Ectodermal cell (in vitro differentiated cells): Measurements from ENCODE around the gene VIPR2.

Source experiments
- H3K27ac ChIP-seq: 2 replicates; pipeline ENCODE4 v1.7.0; 2013; ENCODE audit warnings: mild to moderate bottlenecking, low read depth, low read length; ENCODE audit not compliant: insufficient read depth, poor library complexity, severe bottlenecking
- H3K27me3 ChIP-seq: 2 replicates; pipeline ENCODE4 v1.7.0; 2013; ENCODE audit warnings: mild to moderate bottlenecking, low read length; ENCODE audit not compliant: insufficient read depth, control insufficient read depth, poor library complexity, severe bottlenecking
- H3K36me3 ChIP-seq: one replicate; pipeline ENCODE4 v1.7.0; 2013; ENCODE audit warnings: low read length; ENCODE audit not compliant: control insufficient read depth, insufficient read depth
- H3K4me1 ChIP-seq: one replicate; pipeline ENCODE4 v1.7.0; 2013; ENCODE audit warnings: low read length; ENCODE audit not compliant: control insufficient read depth, insufficient read depth
- H3K4me3 ChIP-seq: 2 replicates; pipeline ENCODE4 v1.7.0; 2013; ENCODE audit warnings: low read depth, low read length, control low read depth; ENCODE audit not compliant: insufficient read depth
- H3K9me3 ChIP-seq: 2 replicates; pipeline ENCODE4 v1.7.0; 2013; ENCODE audit warnings: mild to moderate bottlenecking, low read length, moderate library complexity; ENCODE audit not compliant: control insufficient read depth
- WGBS, 2 experiments: methylation state at CpG; one replicate each; pipeline ENCODE4 v1.1.7; 2013; ENCODE audit warnings: missing lambda C conversion rate in 2 of 2; 5-methylcytosine and 5-hydroxymethylcytosine counted together

The VIPR2 gene

DNA sequence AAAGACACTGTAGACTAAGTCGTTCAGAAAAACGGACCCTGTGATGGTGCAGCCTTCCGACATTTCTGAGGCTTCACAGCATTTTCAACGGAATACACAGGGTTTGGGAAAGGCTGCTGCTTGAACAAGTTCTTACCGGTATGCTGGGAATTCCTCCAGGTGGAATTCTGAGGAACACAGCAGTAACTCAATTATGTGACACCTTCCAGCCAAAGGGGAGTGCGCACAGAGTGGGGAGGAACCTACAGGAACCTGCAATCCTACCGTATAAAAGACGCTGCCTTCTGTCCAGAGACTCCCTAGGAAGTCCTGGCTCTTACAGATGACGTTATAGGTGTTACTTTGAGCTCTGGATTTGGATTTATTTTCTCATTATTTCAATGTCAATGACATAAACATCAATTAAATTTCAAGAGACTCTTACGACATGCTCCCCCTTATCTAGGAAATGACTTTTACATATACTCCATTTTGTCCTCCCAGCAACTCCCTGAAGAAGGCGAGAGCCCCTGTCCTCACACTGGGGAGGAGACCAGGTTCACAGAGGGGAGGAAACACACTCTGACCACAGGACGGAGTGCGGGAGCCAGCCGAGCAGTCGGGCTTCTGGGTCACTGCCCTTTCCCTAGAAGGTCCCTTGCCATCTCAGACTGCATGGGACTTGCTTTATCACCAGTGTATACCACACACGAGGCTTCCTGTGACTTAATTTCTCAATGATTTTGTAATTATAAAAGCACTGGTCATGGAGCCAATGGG, 27.9 kb downstream of the VIPR2 start:
- no peaks in the 10 kb centered on the region for H3K9me3 ChIP-seq
- no peaks in the 10 kb centered on the region for H3K36me3 ChIP-seq
- peaks cover 20% of the 10 kb centered on the region for H3K4me1 ChIP-seq
- no peak overlapping the region for H3K27ac ChIP-seq
- WGBS, 2 experiments: 89 to 93% methylated on average over 15 to 16 of the region's 16 CpGs
- H3K27me3 ChIP-seq: no peaks in the 10 kb centered on the region
- no peak overlapping the region for H3K4me3 ChIP-seq

DNA sequence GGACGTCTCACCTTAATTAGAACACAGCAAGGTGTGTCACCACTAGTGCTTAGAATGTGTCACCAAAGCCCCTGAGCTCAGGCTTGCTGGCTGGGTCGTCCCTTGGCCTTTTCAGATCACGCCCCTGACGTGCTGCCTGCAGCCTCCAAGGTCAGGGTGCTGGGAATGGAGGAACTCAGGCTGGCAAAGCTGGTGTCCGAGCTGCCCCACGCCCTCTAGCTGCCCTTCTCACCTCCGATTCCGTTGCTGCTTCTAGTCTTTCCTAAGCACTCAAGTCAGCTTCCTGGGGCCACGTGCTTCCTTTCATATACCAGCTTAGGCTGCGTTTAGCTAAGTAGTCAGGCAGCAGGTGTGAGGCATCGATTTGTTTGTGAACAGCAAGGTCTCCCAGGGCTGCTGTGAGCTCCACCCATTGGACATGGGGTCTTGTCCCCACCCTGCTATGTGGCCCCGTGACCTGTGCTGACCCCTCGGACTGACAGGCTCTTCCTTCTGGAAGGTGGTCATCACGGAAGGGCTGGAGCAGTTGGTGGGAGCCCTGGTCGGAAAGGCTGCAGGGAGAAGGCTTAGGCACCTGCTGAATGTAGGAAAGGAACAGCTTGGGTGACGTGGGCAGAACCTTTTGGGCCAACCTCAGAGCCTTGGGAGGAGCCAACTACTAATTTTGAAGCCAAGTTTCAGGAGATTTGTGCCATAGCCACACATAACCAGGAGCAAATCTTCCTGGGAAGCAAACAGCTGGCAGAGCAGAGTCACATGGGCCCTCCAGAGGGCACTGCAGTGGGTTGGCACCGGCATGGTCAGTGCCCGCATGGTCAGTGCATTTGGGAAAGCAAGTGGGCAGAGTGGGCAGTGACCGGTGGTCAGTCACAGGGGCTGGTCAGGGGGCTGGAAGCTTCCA, 28.8 kb downstream of the VIPR2 start:
- WGBS, 2 experiments: 82 to 84% methylated on average over 19 of the region's 19 CpGs
- H3K4me1 ChIP-seq: peaks cover 20% of the 10 kb centered on the region
- H3K27me3 ChIP-seq: no peaks in the 10 kb centered on the region

DNA sequence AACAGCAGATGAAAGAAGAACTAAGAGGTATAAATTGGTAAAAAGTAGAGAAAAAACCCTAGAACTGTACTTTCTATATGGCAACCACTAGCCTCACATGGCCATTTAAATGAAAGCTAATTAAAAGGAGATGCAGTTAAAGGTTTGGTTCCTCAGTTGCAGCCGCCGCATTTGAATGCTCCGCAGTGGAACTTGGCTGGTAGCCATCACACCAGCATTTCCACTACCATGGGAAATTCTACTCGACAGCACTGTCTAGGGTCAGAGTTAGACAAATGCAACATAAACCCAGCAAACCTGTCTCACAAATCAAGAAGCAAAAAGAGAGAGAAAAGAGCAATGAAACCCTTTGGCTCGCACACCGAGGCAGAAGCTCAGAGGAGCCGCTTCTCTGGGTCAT, 29.7 kb downstream of the VIPR2 start:
- no peak overlapping the region for H3K27ac ChIP-seq
- no peaks in the 10 kb centered on the region for H3K9me3 ChIP-seq
- no peaks in the 10 kb centered on the region for H3K27me3 ChIP-seq
- no peaks in the 10 kb centered on the region for H3K36me3 ChIP-seq
- WGBS, 2 experiments: 84 to 88% methylated on average over 5 to 7 of the region's 7 CpGs
- no peak overlapping the region for H3K4me3 ChIP-seq
- peaks cover 20% of the 10 kb centered on the region for H3K4me1 ChIP-seq

More for the DNA sequence above, 28.8 kb downstream of the VIPR2 start:
- H3K27ac ChIP-seq: no peak overlapping the region
- H3K9me3 ChIP-seq: no peaks in the 10 kb centered on the region
- H3K36me3 ChIP-seq: no peaks in the 10 kb centered on the region
- no peak overlapping the region for H3K4me3 ChIP-seq

DNA sequence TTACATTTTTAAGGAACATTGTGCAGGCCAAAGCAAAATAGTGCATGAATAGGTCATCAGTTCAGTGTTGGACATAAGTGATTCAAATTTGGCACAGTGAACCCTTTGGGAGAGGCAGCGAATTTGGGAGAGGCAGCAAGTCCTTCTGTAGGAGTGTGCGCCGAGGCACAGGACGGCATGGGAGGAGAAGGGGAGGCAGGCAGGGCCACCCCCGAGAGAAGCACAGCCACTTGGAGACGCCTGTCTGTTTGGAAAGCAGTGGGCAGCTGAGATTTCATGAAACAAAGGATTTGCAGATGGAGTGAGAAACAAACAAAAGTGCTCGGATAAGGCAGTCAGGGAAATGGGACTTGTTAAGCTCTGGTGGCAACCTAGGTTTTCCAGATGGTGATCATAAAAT, 30.6 kb downstream of the VIPR2 start:
- 41 to 48% methylated on average over 7 of the region's 7 CpGs for WGBS, 2 experiments
- peaks cover 20% of the 10 kb centered on the region for H3K4me1 ChIP-seq
- no peaks in the 10 kb centered on the region for H3K9me3 ChIP-seq
- no peak overlapping the region for H3K4me3 ChIP-seq
- H3K36me3 ChIP-seq: no peaks in the 10 kb centered on the region
- no peaks in the 10 kb centered on the region for H3K27me3 ChIP-seq
- H3K27ac ChIP-seq: no peak overlapping the region

- WGBS, 2 experiments: 69 to 71% methylated on average over 8 of the region's 8 CpGs
- Histone ChIP-seq H3K27ac (no peak overlapping the region), H3K27me3 (no peaks in the 10 kb centered on the region), H3K4me3 (no peak overlapping the region), H3K9me3 (no peaks in the 10 kb centered on the region), H3K36me3 (no peaks in the 10 kb centered on the region), H3K4me1 (peaks cover 20% of the 10 kb centered on the region)
These were observed 31.6 kb downstream of the VIPR2 start for GRCh38 chr7:159113056-159113455.

- Histone ChIP-seq H3K27me3 (no peaks in the 10 kb centered on the region), H3K27ac (no peak overlapping the region), H3K4me1 (peaks cover 16% of the 10 kb centered on the region), H3K4me3 (no peak overlapping the region), H3K36me3 (no peaks in the 10 kb centered on the region), H3K9me3 (no peaks in the 10 kb centered on the region)
- WGBS, 2 experiments: 91% methylated on average over 48 of the region's 48 CpGs
These were observed 32.3 kb downstream of the VIPR2 start for GRCh38 chr7:159112136-159113011.

GRCh38 chr7:159109653-159110035, 35.0 kb downstream of the VIPR2 start:
- no peaks in the 10 kb centered on the region for H3K27me3 ChIP-seq
- WGBS, 2 experiments: 92 to 95% methylated on average over 10 of the region's 10 CpGs
- H3K36me3 ChIP-seq: no peaks in the 10 kb centered on the region
- no peak overlapping the region for H3K27ac ChIP-seq
- no peak overlapping the region for H3K4me3 ChIP-seq
- H3K9me3 ChIP-seq: no peaks in the 10 kb centered on the region
- H3K4me1 ChIP-seq: peaks cover 32% of the 10 kb centered on the region

GRCh38 chr7:159108941-159109652, 35.6 kb downstream of the VIPR2 start:
- WGBS, 2 experiments: 83 to 85% methylated on average over 9 of the region's 9 CpGs
- peaks cover 30% of the 10 kb centered on the region for H3K4me1 ChIP-seq
- H3K36me3 ChIP-seq: no peaks in the 10 kb centered on the region
- no peak overlapping the region for H3K4me3 ChIP-seq
- no peak overlapping the region for H3K27ac ChIP-seq
- no peaks in the 10 kb centered on the region for H3K27me3 ChIP-seq
- no peaks in the 10 kb centered on the region for H3K9me3 ChIP-seq

- Histone ChIP-seq H3K4me1 (peaks cover 26% of the 10 kb centered on the region), H3K36me3 (no peaks in the 10 kb centered on the region), H3K4me3 (no peak overlapping the region), H3K27ac (no peak overlapping the region), H3K9me3 (no peaks in the 10 kb centered on the region), H3K27me3 (no peaks in the 10 kb centered on the region)
- 76 to 83% methylated on average over 2 of the region's 2 CpGs for WGBS, 2 experiments
These were observed 36.2 kb downstream of the VIPR2 start for GRCh38 chr7:159108491-159108890.
